GM12865 (cell line): ENCODE data around the gene RAB13.
"Not testable (repeated sequence)": the region's sequence is repeated elsewhere in the genome, so short reads cannot be mapped to it uniquely, and the experiment has no call there.

Experiments used
- DNase-seq: peaks from one replicate; pipeline ENCODE4 v3.0.0; 2010; ENCODE audit warnings: low read depth
- H3K4me3 ChIP-seq: 2 replicates; pipeline ENCODE4 v1.5.1; 2011; ENCODE audit warnings: mild to moderate bottlenecking, low read depth, low read length, control low read depth
- CTCF ChIP-seq: IDR thresholded peaks from 2 replicates; pipeline ENCODE4 v1.5.1; 2011; ENCODE audit warnings: low read length, control low read depth, low read depth, inconsistent platforms; ENCODE audit not compliant: insufficient read depth; ENCODE audit errors: missing control alignments

The RAB13 gene

GRCh38 chr1:153987621-153988020 is 1.5 kb upstream of the RAB13 start:
- H3K4me3 ChIP-seq = peak overlapping the region; percentile 52
- TF ChIP-seq CTCF = no peak
- no peak for DNase-seq

- H3K4me3 ChIP-seq = peak overlapping the region; percentile 52
- no peak for DNase-seq
- TF ChIP-seq CTCF = no peak
These were observed 712 bp downstream of the RAB13 start for GRCh38 chr1:153985341-153985912.

GRCh38 chr1:153984123-153984894 is 1.8 kb downstream of the RAB13 start:
- no peak overlapping the region for H3K4me3 ChIP-seq
- no peak for DNase-seq
- TF ChIP-seq CTCF = no peak

DNA sequence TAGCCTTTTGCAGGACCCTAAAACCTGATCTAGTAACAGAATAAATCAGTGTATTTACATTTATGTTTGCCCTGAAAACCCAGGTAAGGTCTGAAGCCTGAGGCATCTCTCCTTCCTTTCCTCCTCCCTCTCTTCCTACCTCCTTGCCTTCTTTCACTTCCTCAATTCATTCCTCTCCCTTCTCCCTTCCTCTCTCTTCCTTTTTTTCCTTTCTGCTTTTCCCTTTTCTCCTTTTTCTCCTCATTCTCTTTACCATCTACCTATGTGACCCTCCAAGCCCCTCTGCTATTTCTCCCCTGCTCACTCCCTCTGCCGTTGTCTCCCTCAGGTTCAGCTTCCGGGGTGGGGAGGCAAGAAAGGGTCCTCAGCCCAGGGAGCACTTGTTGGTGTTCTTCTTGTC is 4.4 kb downstream of the RAB13 start:
- not testable (repeated sequence) for H3K4me3 ChIP-seq

GRCh38 chr1:153979091-153979490 is 7.0 kb downstream of the RAB13 start:
- H3K4me3 ChIP-seq = not testable (repeated sequence)

More for the DNA sequence above, 4.4 kb downstream of the RAB13 start:
- DNase-seq = not testable (repeated sequence)

GRCh38 chr1:153978274-153978909 is 7.7 kb downstream of the RAB13 start:
- TF ChIP-seq CTCF = no peak
- H3K4me3 ChIP-seq = peak overlapping the region; percentile 91
- no peak for DNase-seq

More at GRCh38 chr1:153979091-153979490, 7.0 kb downstream of the RAB13 start:
- not testable (repeated sequence) for DNase-seq

- H3K4me3 ChIP-seq = peak within 1 kb of the TSS; percentile 91
- no peak for TF ChIP-seq CTCF
- DNase-seq = peak; percentile 91
These were observed 8.6 kb downstream of the RAB13 start, which contains the start of gene JTB for GRCh38 chr1:153977250-153978240. TSS of gene JTB (minus strand) at chr1:153977674. CDS start at chr1:153977252, 422 bp downstream.
